Activated CD8-positive, alpha-beta T cell treated with anti-CD3 and anti-CD28 coated beads for 36 hours (primary cell): ENCODE data around the gene AGBL4. TPM values are rescaled to one million over a fixed set of nuclear protein-coding genes. Genes with fewer than 3 reads are reported as not detected.

ENCODE experiments used
- ATAC-seq: fragments of 200-7000 bp; cut with Tn5 transposase; one replicate; pipeline ENCODE4 v1.10.0; 2021; ENCODE audit warnings: mild to moderate bottlenecking, moderate library complexity
- CTCF ChIA-PET: fragments of 350-600 bp; sonication (Branson Sonifier 250); formaldehyde crosslinking; loops from one replicate; lab custom pipeline; 2021; ENCODE audit warnings: antibody characterized with exemption; lab: Charles Lee
- POLR2A ChIA-PET: fragments of 350-600 bp; sonication (Branson Sonifier 250); formaldehyde crosslinking; loops from one replicate; lab custom pipeline; 2021; ENCODE audit warnings: antibody characterized with exemption; lab: Charles Lee
- DNase-seq: peaks from one replicate; pipeline ENCODE4 v3.0.0-alpha.2; 2020
- H3K27ac Mint-ChIP-seq: one replicate; pipeline ENCODE4 v1.8.0; 2021; ENCODE audit warnings: mild to moderate bottlenecking, mixed read lengths
- H3K27me3 Mint-ChIP-seq: one replicate; pipeline ENCODE4 v1.8.0; 2021; ENCODE audit warnings: mixed read lengths
- H3K36me3 Mint-ChIP-seq: one replicate; pipeline ENCODE4 v1.8.0; 2021; ENCODE audit warnings: low read depth, mixed read lengths
- H3K4me1 Mint-ChIP-seq: one replicate; pipeline ENCODE4 v1.8.0; 2021; ENCODE audit warnings: low read depth, mixed read lengths
- H3K4me3 Mint-ChIP-seq: one replicate; pipeline ENCODE4 v1.8.0; 2021; ENCODE audit warnings: mild to moderate bottlenecking, moderate library complexity, mixed read lengths
- H3K9me3 Mint-ChIP-seq: one replicate; pipeline ENCODE4 v1.8.0; 2021; ENCODE audit warnings: mixed read lengths
- intact Hi-C: fragments of 100-400 bp; cut with micrococcal nuclease; formaldehyde crosslinking; loops from one replicate; pipeline ENCODE4 v1.10.0; 2022
- total RNA-seq, 2 experiments: library from RNA; stranded (reverse); gene quantifications; one replicate each; pipeline ENCODE4 v1.2.3, GENCODE V29; 2021
- TF ChIP-seq, protein P1 (sequence below): fragments of 200-600 bp; IDR thresholded peaks from one replicate; pipeline ENCODE4 v1.8.0; 2022; ENCODE audit warnings: antibody characterized with exemption, mild to moderate bottlenecking

The AGBL4 gene
- total RNA-seq, 2 experiments from 2014 or later, result 0.14 TPM; not detected in 1

DNA sequence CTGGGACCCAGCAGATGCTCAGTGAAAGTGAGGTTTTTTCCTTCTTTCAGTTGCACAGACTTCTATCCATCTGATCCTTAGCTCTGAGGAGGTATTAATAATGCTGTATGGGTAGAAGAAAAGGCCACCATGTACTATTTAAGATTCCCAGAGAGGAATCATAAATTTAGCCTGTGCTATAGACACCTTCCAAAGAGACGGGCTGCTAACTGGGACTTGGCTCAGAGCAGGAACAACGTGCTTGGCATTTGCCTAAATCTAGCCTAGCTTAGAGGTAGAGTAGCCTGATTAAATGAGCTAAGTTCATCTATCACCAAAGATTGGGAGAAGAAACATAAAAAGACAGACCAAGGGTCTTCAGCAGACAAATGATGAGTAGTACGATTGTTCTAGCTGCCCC, 1070.1 kb downstream of the AGBL4 start:
- ATAC-seq (no peak), DNase-seq (no peak)
- H3K36me3 Mint-ChIP-seq, result no peaks in the 10 kb centered on the region
- H3K9me3 Mint-ChIP-seq, result no peaks in the 10 kb centered on the region
- TF ChIP-seq, protein P1, sequence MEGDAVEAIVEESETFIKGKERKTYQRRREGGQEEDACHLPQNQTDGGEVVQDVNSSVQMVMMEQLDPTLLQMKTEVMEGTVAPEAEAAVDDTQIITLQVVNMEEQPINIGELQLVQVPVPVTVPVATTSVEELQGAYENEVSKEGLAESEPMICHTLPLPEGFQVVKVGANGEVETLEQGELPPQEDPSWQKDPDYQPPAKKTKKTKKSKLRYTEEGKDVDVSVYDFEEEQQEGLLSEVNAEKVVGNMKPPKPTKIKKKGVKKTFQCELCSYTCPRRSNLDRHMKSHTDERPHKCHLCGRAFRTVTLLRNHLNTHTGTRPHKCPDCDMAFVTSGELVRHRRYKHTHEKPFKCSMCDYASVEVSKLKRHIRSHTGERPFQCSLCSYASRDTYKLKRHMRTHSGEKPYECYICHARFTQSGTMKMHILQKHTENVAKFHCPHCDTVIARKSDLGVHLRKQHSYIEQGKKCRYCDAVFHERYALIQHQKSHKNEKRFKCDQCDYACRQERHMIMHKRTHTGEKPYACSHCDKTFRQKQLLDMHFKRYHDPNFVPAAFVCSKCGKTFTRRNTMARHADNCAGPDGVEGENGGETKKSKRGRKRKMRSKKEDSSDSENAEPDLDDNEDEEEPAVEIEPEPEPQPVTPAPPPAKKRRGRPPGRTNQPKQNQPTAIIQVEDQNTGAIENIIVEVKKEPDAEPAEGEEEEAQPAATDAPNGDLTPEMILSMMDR, result no peak
- H3K4me1 Mint-ChIP-seq, result no peaks in the 10 kb centered on the region
- H3K27me3 Mint-ChIP-seq, result peaks cover 4% of the 10 kb centered on the region
- no peak overlapping the region for H3K27ac Mint-ChIP-seq
- no peak overlapping the region for H3K4me3 Mint-ChIP-seq
- POLR2A ChIA-PET, result no interaction called here
- intact Hi-C loops, result no loop called here
- CTCF ChIA-PET, result no interaction called here

DNA sequence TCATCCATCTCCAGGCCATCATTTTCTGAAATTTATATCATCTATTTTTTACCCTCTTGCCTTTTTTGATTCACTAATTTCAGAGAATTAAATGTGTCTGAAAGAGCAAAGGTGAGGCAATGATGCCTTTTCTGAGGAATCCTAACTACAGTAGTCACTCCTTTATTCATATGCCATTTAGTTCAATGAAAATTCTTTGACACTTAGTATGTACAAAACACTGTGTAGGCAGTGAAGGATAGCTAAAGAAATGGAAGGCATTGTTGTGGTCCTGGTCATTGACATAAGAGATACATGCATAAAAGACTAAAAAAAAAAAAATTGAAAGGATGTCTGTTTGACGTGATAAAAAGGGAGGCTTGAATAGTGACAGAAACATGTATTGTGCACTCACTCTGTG, 1075.2 kb downstream of the AGBL4 start:
- H3K4me3 Mint-ChIP-seq, result no peak overlapping the region
- H3K27me3 Mint-ChIP-seq, result peaks cover 6% of the 10 kb centered on the region
- ChIA-PET CTCF (no interaction called here), POLR2A (no interaction called here)
- no peak for DNase-seq
- ATAC-seq, result no peak
- TF ChIP-seq, protein P1, result no peak
- no peak overlapping the region for H3K27ac Mint-ChIP-seq
- H3K9me3 Mint-ChIP-seq, result no peaks in the 10 kb centered on the region
- no peaks in the 10 kb centered on the region for H3K36me3 Mint-ChIP-seq
- intact Hi-C loops, result no loop called here
- H3K4me1 Mint-ChIP-seq, result no peaks in the 10 kb centered on the region

DNA sequence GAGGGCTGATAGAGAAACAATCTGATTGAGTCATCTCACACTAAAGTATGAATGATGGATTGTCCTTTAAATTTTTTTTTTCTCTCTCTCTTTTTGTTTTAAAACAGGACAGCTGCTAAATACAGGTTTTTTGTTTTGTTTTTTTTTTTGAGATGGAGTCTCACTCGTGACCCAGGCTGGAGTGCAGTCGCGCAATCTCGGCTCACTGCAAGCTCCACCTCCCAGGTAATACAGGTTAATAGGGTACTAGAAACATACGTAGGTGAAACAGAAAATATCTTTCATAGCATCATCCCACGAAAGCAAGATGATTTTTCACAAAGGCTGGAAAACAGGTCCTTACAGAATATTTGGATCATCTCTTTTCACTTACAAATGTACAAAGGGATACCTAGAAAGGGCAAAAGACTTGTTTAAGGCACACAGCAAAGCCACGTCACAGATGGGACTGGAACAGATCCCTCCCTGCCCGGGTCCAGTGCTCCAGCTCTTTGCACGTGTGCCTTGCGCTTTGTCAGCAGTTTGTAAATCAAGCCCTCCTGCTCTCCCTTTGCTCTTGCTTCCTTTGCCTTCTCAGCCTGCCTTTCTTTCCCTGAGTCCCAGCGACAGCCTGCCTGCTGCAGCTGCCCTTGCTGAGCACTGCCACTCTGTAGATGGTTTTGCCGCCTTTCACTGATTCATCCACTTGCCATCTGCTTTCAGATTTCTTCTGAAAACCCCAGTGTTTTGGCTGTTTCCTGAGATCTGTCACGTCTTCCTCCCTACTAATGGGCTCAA, 1075.8 kb downstream of the AGBL4 start:
- POLR2A ChIA-PET, result no interaction called here
- no peaks in the 10 kb centered on the region for H3K9me3 Mint-ChIP-seq
- ATAC-seq (no peak), DNase-seq (no peak)
- TF ChIP-seq, protein P1, result no peak
- no peak overlapping the region for H3K4me3 Mint-ChIP-seq
- H3K4me1 Mint-ChIP-seq, result no peaks in the 10 kb centered on the region
- no peak overlapping the region for H3K27ac Mint-ChIP-seq
- CTCF ChIA-PET, result no interaction called here
- no peaks in the 10 kb centered on the region for H3K36me3 Mint-ChIP-seq
- intact Hi-C loops, result no loop called here
- H3K27me3 Mint-ChIP-seq, result peaks cover 6% of the 10 kb centered on the region

DNA sequence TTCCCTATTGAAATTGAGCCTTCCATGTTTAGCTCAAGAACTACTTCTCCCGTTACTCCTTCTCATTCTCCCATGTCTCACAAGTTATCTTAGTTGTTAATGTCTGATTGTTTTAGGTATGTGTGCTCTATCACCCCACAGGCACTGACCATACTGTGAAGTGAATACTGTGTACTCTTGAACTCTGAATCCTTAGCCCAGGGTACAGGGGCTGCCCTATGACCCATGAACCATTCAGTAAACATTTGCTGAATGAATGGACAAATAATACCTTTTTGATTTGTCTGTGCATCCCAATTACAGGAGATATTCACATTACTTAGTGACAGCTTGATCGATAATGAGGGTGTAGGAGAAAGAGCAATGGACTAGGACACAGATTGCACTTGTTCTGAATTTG, 1077.7 kb downstream of the AGBL4 start:
- intact Hi-C loops, result no loop called here
- ChIA-PET CTCF (no interaction called here), POLR2A (no interaction called here)
- Mint-ChIP-seq H3K27ac (no peak overlapping the region), H3K4me1 (no peaks in the 10 kb centered on the region), H3K4me3 (no peak overlapping the region), H3K9me3 (no peaks in the 10 kb centered on the region), H3K27me3 (peaks cover 6% of the 10 kb centered on the region), H3K36me3 (no peaks in the 10 kb centered on the region)
- TF ChIP-seq, protein P1, result no peak
- ATAC-seq (no peak), DNase-seq (no peak)

DNA sequence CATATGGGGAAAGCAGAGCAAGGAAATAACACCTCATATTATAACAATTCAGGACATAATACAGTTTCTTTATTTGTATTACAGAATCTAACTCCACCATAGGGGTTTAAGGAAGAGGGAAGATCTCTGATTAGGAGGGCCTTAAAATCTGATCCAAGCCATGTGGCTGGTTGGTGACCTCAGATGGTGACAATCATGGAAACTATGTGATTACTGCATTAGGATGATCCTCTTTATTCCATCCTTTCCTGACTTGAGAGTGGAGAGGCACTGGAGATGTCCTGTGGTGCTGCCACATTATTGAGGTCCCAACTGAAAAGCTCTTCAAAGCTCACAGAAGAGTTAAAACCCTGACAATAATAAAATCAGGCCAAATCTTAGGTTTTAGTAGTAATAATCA, 1078.9 kb downstream of the AGBL4 start:
- intact Hi-C loops, result no loop called here
- POLR2A ChIA-PET, result no interaction called here
- TF ChIP-seq, protein P1, result no peak
- no peak for DNase-seq
- ATAC-seq, result no peak
- H3K36me3 Mint-ChIP-seq, result no peaks in the 10 kb centered on the region
- no peak overlapping the region for H3K4me3 Mint-ChIP-seq
- CTCF ChIA-PET, result no interaction called here
- no peak overlapping the region for H3K27ac Mint-ChIP-seq
- no peaks in the 10 kb centered on the region for H3K4me1 Mint-ChIP-seq
- no peaks in the 10 kb centered on the region for H3K9me3 Mint-ChIP-seq
- peaks cover 6% of the 10 kb centered on the region for H3K27me3 Mint-ChIP-seq
